Ovary (tissue), 9 donors: ENCODE results near the gene ATG2B. TPM values are rescaled to one million over a fixed set of nuclear protein-coding genes. Genes with fewer than 3 reads are reported as not detected.

ENCODE experiments used
- DNase-seq, 5 donors: peaks; one replicate each; pipeline ENCODE4 v3.0.0-alpha.2; 2019 to 2020
- H3K27ac ChIP-seq, 2 donors: fragments of 200-600 bp; one replicate each; pipeline versions ENCODE4 v1.5.1 to v1.8.0; 2019 to 2022
- H3K27me3 ChIP-seq: fragments of 200-600 bp; one replicate; pipeline ENCODE4 v1.8.0; 2022
- H3K36me3 ChIP-seq: fragments of 200-600 bp; sonication (generic); one replicate; pipeline ENCODE4 v1.5.1; 2019
- H3K4me1 ChIP-seq: one replicate; pipeline ENCODE4 v1.8.1; 2013; ENCODE audit warnings: mild to moderate bottlenecking, moderate library complexity; ENCODE audit not compliant: insufficient read depth
- H3K4me3 ChIP-seq: fragments of 200-600 bp; sonication (generic); one replicate; pipeline ENCODE4 v1.5.1; 2017
- H3K9me3 ChIP-seq, 2 donors: fragments of 200-600 bp in 1 of 2; sonication (generic) in 1 of 2; one replicate each; pipeline versions ENCODE4 v1.5.1 to v1.8.1; 2013 to 2019; ENCODE audit warnings: mild to moderate bottlenecking in 1 of 2, moderate library complexity in 1 of 2
- EP300 ChIP-seq: sonication (generic); formaldehyde crosslinking; IDR thresholded peaks from one replicate; pipeline ENCODE4 v1.6.1; 2017; ENCODE audit warnings: antibody characterized with exemption
- POLR2A ChIP-seq: fragments of 450-650 bp; IDR thresholded peaks from one replicate; pipeline ENCODE4 v1.6.1; 2017; ENCODE audit warnings: antibody characterized with exemption, mild to moderate bottlenecking, moderate library complexity
- WGBS, 3 donors: extraction: QIAGEN DNeasy Blood & Tissue Kit in 1 of 3; methylation state at CpG; one replicate each; pipeline versions ENCODE4 v1.1.5 to v1.1.7; 2013 to 2017; 5-methylcytosine and 5-hydroxymethylcytosine counted together
- intact Hi-C, 4 donors: fragments of 100-400 bp; cut with DNase I; formaldehyde crosslinking; loops; one replicate each; pipeline versions ENCODE4 v1.11.0 to v1.15.1; 2022 to 2023
- polyA plus RNA-seq, 2 donors: library from polyadenylated mRNA; stranded (reverse); fragments of 200-250 nt in 1 of 2; fragments of 350-450 nt in 1 of 2; fragmentation: Illumina TruSeq in 1 of 2; extraction: RNeasy Lipid Tissue Mini Kit (QIAGEN cat#74804) in 1 of 2; gene quantifications; one replicate each; pipeline ENCODE4 v1.2.3, GENCODE V29; 2013 to 2014
- total RNA-seq, 7 donors: library from RNA; depleted of rRNA in 2 of 7; stranded (reverse); fragments of >200 nt in 2 of 7; fragmentation: NEBNext Ultra II Directional in 3 of 7; extraction: Animal tissue kit (Norgen Biotek cat#: 25700) in 3 of 7; gene quantifications; one replicate each; pipeline versions ENCODE4 v1.1.0 to v1.2.4, GENCODE V29; 2016 to 2023
- TF ChIP-seq, protein P1 (sequence below), 3 donors: fragments of 450-650 bp in 2 of 3; fragments of 200-600 bp in 1 of 3; IDR thresholded peaks; one replicate each; pipeline versions ENCODE4 v1.5.1 to v1.8.0; 2016 to 2022; ENCODE audit warnings: antibody characterized with exemption in 3 of 3, mild to moderate bottlenecking in 1 of 3
- donor health status: DM: no; HTN: no; CAD: no; lungs with moderate emphysema.
- donor health status: DM: no; HTN: no; CAD: no.
- donor health status: Bipolar disorder and iron deficiency.
- donor health status: DM: yes; HTN: yes; CAD: no.
- donor health status: DM: no; HTN: no; CAD: no.
- donor health status: DM: yes; HTN: yes; CAD: no.

ATG2B gene
- total and polyA plus RNA-seq, 9 donors: 5.3 to 33.1 (median 22.6) TPM

DNA sequence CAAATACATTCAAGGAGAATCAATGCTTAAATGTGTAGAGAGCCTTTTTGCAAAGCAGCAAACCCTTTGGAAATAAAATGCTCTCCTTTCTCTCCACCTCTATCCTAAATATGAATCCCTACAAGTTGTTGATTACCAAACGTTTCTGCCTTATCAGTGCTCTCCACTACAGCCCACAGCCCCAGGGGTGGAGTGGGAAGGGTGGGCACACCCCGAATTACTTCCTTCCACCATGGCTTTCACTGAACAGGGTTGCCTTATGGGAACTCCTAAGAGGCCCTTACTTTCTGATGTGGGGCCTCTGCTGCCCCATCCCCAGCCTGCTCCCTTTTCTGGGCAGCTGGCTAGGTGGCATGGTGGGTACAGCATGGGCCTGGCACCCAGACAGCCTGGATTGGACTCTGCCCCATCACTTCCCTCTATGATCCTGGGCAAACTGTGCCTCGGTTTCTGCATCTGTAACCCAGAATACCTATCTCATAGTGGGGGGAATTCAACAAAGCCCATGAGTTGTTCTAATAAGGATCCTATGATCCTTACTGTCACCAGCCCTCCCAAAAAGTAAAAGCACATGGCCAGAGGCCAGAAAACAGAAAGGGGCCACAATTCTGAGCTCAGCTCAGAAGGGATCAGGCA, 44.9 kb upstream of the ATG2B start:
- 59 to 71% (median 59%) methylated on average over 3 of the region's 3 CpGs for WGBS, 3 donors
- intact Hi-C loops: loop anchor here in 1 of 4 donors (5.0 kb wide), 1 partner anchor 321 kb away; no protein-coding TSS in a partner anchor
- DNase-seq: no peak

DNA sequence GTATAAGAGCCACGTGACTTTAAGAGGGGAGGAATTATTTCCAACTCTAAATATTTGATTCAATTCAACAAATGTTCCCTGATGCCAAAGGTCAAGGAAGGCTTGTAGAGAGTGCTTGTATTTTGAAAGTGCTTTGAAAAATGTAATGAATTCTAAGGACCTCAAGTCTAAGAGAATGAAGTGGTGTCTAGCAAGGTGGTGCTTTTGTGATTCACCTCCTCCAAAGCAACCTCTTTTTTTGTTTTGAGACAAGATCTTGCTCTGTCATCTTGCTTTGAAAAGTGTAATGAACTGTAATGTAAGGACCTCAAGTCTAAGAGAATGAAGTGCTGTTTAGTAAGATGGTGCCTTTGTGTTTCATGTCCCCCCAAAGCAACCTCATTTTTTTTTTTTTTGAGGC, 42.5 kb upstream of the ATG2B start:
- Histone ChIP-seq H3K27me3 (no peaks in the 10 kb centered on the region), H3K4me1 (no peaks in the 10 kb centered on the region), H3K27ac (no peak overlapping the region), H3K9me3 (no peaks in the 10 kb centered on the region), H3K4me3 (no peak overlapping the region), H3K36me3 (no peaks in the 10 kb centered on the region)
- TF ChIP-seq, protein P1, sequence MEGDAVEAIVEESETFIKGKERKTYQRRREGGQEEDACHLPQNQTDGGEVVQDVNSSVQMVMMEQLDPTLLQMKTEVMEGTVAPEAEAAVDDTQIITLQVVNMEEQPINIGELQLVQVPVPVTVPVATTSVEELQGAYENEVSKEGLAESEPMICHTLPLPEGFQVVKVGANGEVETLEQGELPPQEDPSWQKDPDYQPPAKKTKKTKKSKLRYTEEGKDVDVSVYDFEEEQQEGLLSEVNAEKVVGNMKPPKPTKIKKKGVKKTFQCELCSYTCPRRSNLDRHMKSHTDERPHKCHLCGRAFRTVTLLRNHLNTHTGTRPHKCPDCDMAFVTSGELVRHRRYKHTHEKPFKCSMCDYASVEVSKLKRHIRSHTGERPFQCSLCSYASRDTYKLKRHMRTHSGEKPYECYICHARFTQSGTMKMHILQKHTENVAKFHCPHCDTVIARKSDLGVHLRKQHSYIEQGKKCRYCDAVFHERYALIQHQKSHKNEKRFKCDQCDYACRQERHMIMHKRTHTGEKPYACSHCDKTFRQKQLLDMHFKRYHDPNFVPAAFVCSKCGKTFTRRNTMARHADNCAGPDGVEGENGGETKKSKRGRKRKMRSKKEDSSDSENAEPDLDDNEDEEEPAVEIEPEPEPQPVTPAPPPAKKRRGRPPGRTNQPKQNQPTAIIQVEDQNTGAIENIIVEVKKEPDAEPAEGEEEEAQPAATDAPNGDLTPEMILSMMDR (IDR thresholded peaks at IDR 0.05): no peak
- TF ChIP-seq POLR2A (no peak), EP300 (no peak)
- WGBS, 3 donors: 15 to 46% (median 21%) methylated on average over 1 of the region's 1 CpG
- intact Hi-C loops: loop anchor here in 1 of 4 donors (5.0 kb wide), 1 partner anchor 318 kb away; no protein-coding TSS in a partner anchor
- no peak for DNase-seq

More for the DNA sequence above, 44.9 kb upstream of the ATG2B start:
- no peak overlapping the region for H3K27ac ChIP-seq
- H3K4me3 ChIP-seq: no peak overlapping the region
- H3K4me1 ChIP-seq: no peaks in the 10 kb centered on the region
- no peaks in the 10 kb centered on the region for H3K27me3 ChIP-seq
- no peaks in the 10 kb centered on the region for H3K36me3 ChIP-seq
- TF ChIP-seq EP300 (no peak), POLR2A (no peak)
- TF ChIP-seq, protein P1 (IDR thresholded peaks at IDR 0.05): no peak
- no peaks in the 10 kb centered on the region for H3K9me3 ChIP-seq

DNA sequence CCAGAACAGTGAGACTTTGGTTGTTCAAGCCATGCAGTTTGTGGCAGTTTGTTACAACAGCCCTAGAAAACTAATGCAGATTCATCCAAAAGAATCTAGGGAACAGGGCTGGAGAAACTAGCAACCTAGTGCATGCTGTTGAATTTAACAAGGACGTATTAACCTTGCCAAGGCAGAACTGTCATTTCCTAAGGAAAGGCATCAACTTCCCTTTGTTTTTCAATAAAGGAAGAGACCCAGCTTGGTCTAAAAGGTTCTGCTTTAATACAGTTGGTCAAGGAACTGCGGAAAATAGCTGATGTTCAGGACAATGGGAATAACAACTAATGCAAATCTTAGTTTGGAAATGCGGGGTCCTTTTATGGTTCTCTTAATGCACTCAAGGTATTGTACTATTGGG, 40.3 kb upstream of the ATG2B start:
- no peaks in the 10 kb centered on the region for H3K4me1 ChIP-seq
- H3K27me3 ChIP-seq: no peaks in the 10 kb centered on the region
- no peaks in the 10 kb centered on the region for H3K36me3 ChIP-seq
- H3K4me3 ChIP-seq: no peak overlapping the region
- 78 to 82% (median 80%) methylated on average over 3 of the region's 3 CpGs for WGBS, 3 donors
- DNase-seq: no peak
- H3K27ac ChIP-seq: no peak overlapping the region
- intact Hi-C loops: no loop called here
- TF ChIP-seq EP300 (no peak), POLR2A (no peak)
- TF ChIP-seq, protein P1 (IDR thresholded peaks at IDR 0.05): no peak
- H3K9me3 ChIP-seq: no peaks in the 10 kb centered on the region

DNA sequence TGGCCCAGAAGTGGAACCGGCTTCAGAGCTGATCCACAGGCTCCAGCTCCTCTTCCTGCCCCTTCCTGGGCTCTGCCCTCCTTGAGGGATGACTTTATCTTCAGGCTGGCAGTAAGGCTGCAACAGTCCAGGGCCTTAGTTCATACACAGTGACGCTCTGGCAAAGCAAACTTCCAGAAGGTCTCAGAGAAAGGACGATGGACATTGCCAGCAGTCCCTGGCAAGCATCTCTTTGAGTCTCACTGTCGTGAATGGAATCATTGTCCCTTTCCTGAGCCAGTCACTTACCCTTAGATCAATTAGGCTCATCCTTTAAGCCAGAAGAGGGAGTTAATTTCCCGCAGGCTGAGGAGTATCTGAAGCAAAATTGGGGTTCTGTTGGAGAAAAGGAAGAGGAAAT, 37.4 kb upstream of the ATG2B start:
- TF ChIP-seq EP300 (no peak), POLR2A (no peak)
- TF ChIP-seq, protein P1 (IDR thresholded peaks at IDR 0.05): no peak
- no peak overlapping the region for H3K4me3 ChIP-seq
- no peak overlapping the region for H3K27ac ChIP-seq
- DNase-seq: no peak
- intact Hi-C loops: no loop called here
- no peaks in the 10 kb centered on the region for H3K4me1 ChIP-seq
- WGBS, 3 donors: 83 to 87% (median 83%) methylated on average over 5 of the region's 5 CpGs
- H3K9me3 ChIP-seq: no peaks in the 10 kb centered on the region
- H3K27me3 ChIP-seq: no peaks in the 10 kb centered on the region
- H3K36me3 ChIP-seq: no peaks in the 10 kb centered on the region
